WTC11 (cell line): Measurements from ENCODE around the gene TFAP2E. TPM values are rescaled to one million over a fixed set of nuclear protein-coding genes. Genes with fewer than 3 reads are reported as not detected.

Source experiments
- ATAC-seq: fragments of 200-7000 bp; cut with Tn5 transposase; 2 replicates; pipeline ENCODE4 v1.10.0; 2021; ENCODE audit warnings: mild to moderate bottlenecking, moderate library complexity
- CTCF ChIA-PET: fragments of 300-600 bp; sonication (Branson Sonifier 250); formaldehyde crosslinking; loops from one replicate; lab custom pipeline; 2021; ENCODE audit warnings: antibody characterized with exemption; lab: Charles Lee
- POLR2A ChIA-PET: fragments of 350-600 bp; sonication (Branson Sonifier 250); formaldehyde crosslinking; loops from one replicate; lab custom pipeline; 2021; ENCODE audit warnings: antibody characterized with exemption; lab: Charles Lee
- DNase-seq: peaks from one replicate; pipeline ENCODE4 v3.0.0; 2021; ENCODE audit warnings: low spot score
- H3K27ac Mint-ChIP-seq: 2 replicates; pipeline ENCODE4 v1.8.0; 2021; ENCODE audit warnings: mixed read lengths
- H3K27me3 Mint-ChIP-seq: 2 replicates; pipeline ENCODE4 v1.8.0; 2021; ENCODE audit warnings: low read depth, mild to moderate bottlenecking, moderate library complexity, mixed read lengths
- H3K36me3 Mint-ChIP-seq: 2 replicates; pipeline ENCODE4 v1.8.0; 2021; ENCODE audit warnings: mixed read lengths
- H3K4me1 Mint-ChIP-seq: 2 replicates; pipeline ENCODE4 v1.8.0; 2022; ENCODE audit warnings: mixed read lengths
- H3K4me3 Mint-ChIP-seq: 2 replicates; pipeline ENCODE4 v1.8.0; 2021; ENCODE audit warnings: mild to moderate bottlenecking, moderate library complexity, mixed read lengths
- H3K9me3 Mint-ChIP-seq: 2 replicates; pipeline ENCODE4 v1.8.0; 2021; ENCODE audit warnings: mixed read lengths
- AFF4 ChIP-seq: sonication (generic); formaldehyde crosslinking; IDR thresholded peaks from 2 replicates; pipeline ENCODE4 v1.8.1; 2023; ENCODE audit warnings: mild to moderate bottlenecking, missing genetic modification reagents, borderline replicate concordance
- ARID4B ChIP-seq: sonication (generic); formaldehyde crosslinking; IDR thresholded peaks from 2 replicates; pipeline ENCODE4 v1.8.0; 2023; ENCODE audit warnings: missing genetic modification reagents, mild to moderate bottlenecking, borderline replicate concordance
- ATF6 ChIP-seq: sonication (generic); formaldehyde crosslinking; IDR thresholded peaks from 2 replicates; pipeline ENCODE4 v1.8.1; 2023; ENCODE audit warnings: mild to moderate bottlenecking, missing genetic modification reagents
- CBFB ChIP-seq: sonication (generic); formaldehyde crosslinking; IDR thresholded peaks from 2 replicates; pipeline ENCODE4 v1.8.1; 2022; ENCODE audit warnings: mild to moderate bottlenecking, low read depth, missing genetic modification reagents
- E2F5 ChIP-seq: sonication (generic); formaldehyde crosslinking; IDR thresholded peaks from 2 replicates; pipeline ENCODE4 v1.8.1; 2022; ENCODE audit warnings: mild to moderate bottlenecking, moderate library complexity, missing genetic modification reagents
- ELF4 ChIP-seq: sonication (generic); formaldehyde crosslinking; IDR thresholded peaks from 2 replicates; pipeline ENCODE4 v1.8.1; 2022; ENCODE audit warnings: low read depth, mild to moderate bottlenecking, moderate library complexity, missing genetic modification reagents
- HMGXB4 ChIP-seq: sonication (generic); formaldehyde crosslinking; IDR thresholded peaks from 2 replicates; pipeline ENCODE4 v1.8.1; 2023; ENCODE audit warnings: mild to moderate bottlenecking, moderate library complexity, missing genetic modification reagents
- KAT7 ChIP-seq: sonication (generic); formaldehyde crosslinking; IDR thresholded peaks from 2 replicates; pipeline ENCODE4 v1.8.1; 2023; ENCODE audit warnings: missing genetic modification reagents, mild to moderate bottlenecking, borderline replicate concordance
- MAX ChIP-seq: sonication (generic); formaldehyde crosslinking; IDR thresholded peaks from 2 replicates; pipeline ENCODE4 v1.8.0; 2022; ENCODE audit warnings: mild to moderate bottlenecking, missing genetic modification reagents
- NFYB ChIP-seq: sonication (generic); formaldehyde crosslinking; conservative IDR thresholded peaks from 2 replicates; pipeline ENCODE4 v1.8.0; 2022; ENCODE audit warnings: low read depth, missing genetic modification reagents
- PRDM15 ChIP-seq: sonication (generic); formaldehyde crosslinking; IDR thresholded peaks from 2 replicates; pipeline ENCODE4 v1.8.0; 2022; ENCODE audit warnings: missing genetic modification reagents
- PREB ChIP-seq: sonication (generic); formaldehyde crosslinking; IDR thresholded peaks from 2 replicates; pipeline ENCODE4 v1.8.1; 2022; ENCODE audit warnings: mild to moderate bottlenecking, missing genetic modification reagents, moderate library complexity, borderline replicate concordance
- SMAD3 ChIP-seq: sonication (generic); formaldehyde crosslinking; IDR thresholded peaks from 2 replicates; pipeline ENCODE4 v1.8.0; 2022; ENCODE audit warnings: missing genetic modification reagents, mild to moderate bottlenecking, borderline replicate concordance
- TEAD4 ChIP-seq: sonication (generic); formaldehyde crosslinking; IDR thresholded peaks from 2 replicates; pipeline ENCODE4 v1.8.0; 2022; ENCODE audit warnings: mild to moderate bottlenecking, missing genetic modification reagents
- USF2 ChIP-seq: sonication (generic); formaldehyde crosslinking; IDR thresholded peaks from 2 replicates; pipeline ENCODE4 v1.8.1; 2023; ENCODE audit warnings: mild to moderate bottlenecking, missing genetic modification reagents, moderate library complexity
- total RNA-seq: library from RNA; stranded (reverse); gene quantifications from 3 replicates; pipeline ENCODE4 v1.2.3, GENCODE V29; 2021

Gene TFAP2E
- total RNA-seq, 1 experiment from 2014 or later = 1.7 TPM

GRCh38 chr1:35531368-35531767 lies 41.7 kb upstream of the TFAP2E start:
- no peak for DNase-seq
- ATAC-seq = no peak
- no peak overlapping the region for H3K27ac Mint-ChIP-seq
- peaks cover 26% of the 10 kb centered on the region for H3K4me1 Mint-ChIP-seq
- peaks cover 55% of the 10 kb centered on the region for H3K36me3 Mint-ChIP-seq
- ChIA-PET POLR2A (no interaction called here), CTCF (no interaction called here)
- no peak overlapping the region for H3K4me3 Mint-ChIP-seq
- H3K27me3 Mint-ChIP-seq = no peaks in the 10 kb centered on the region
- H3K9me3 Mint-ChIP-seq = peaks cover 38% of the 10 kb centered on the region
- TF ChIP-seq TEAD4 (no peak), HMGXB4 (CRISPR knock-in tag) (no peak), PREB (CRISPR knock-in tag) (no peak), ATF6 (no peak), PRDM15 (CRISPR knock-in tag) (no peak), AFF4 (no peak), KAT7 (CRISPR knock-in tag) (no peak), USF2 (CRISPR knock-in tag) (no peak), MAX (CRISPR knock-in tag) (no peak), ARID4B (no peak), SMAD3 (CRISPR knock-in tag) (no peak), NFYB (CRISPR knock-in tag) (no peak), E2F5 (CRISPR knock-in tag) (no peak), CBFB (CRISPR knock-in tag) (no peak), ELF4 (CRISPR knock-in tag) (no peak)
